Thyroid gland (tissue), 4 donors: ENCODE measurements around the gene DCAF12. TPM values are rescaled to one million over a fixed set of nuclear protein-coding genes. Genes with fewer than 3 reads are reported as not detected.
A peak's percentile ranks its signal among the peaks of the same experiment; 100 is the strongest.

Experiments
- DNase-seq, 2 donors: peaks; one replicate each; pipeline ENCODE4 v3.0.0-alpha.2; 2019
- H3K27ac ChIP-seq, 3 donors: fragments of 200-600 bp; sonication (generic); 1 replicate in 2 of 3; 2 replicates in 1 of 3; pipeline ENCODE4 v1.5.1; 2016 to 2019; ENCODE audit warnings: mild to moderate bottlenecking in 1 of 3, moderate library complexity in 1 of 3
- H3K27me3 ChIP-seq: fragments of 200-600 bp; sonication (generic); one replicate; pipeline ENCODE4 v1.5.1; 2019
- H3K36me3 ChIP-seq, 2 donors: fragments of 200-600 bp; sonication (generic); one replicate each; pipeline ENCODE4 v1.5.1; 2016 to 2019
- H3K4me1 ChIP-seq, 2 donors: fragments of 200-600 bp; sonication (generic); one replicate each; pipeline ENCODE4 v1.5.1; 2017 to 2019
- H3K4me3 ChIP-seq, 3 donors: fragments of 200-600 bp; sonication (generic); replicated peaks in 1 of 3; 1 replicate in 2 of 3; 2 replicates in 1 of 3; pipeline ENCODE4 v1.5.1; 2016; ENCODE audit warnings: mild to moderate bottlenecking in 1 of 3
- H3K9me3 ChIP-seq: fragments of 200-600 bp; sonication (generic); one replicate; pipeline ENCODE4 v1.5.1; 2017
- CTCF ChIP-seq, 6 experiments: fragments of 200-600 bp in 3 of 6; fragments of 450-650 bp in 3 of 6; sonication (generic) in 3 of 6; IDR thresholded peaks; one replicate each; pipeline ENCODE4 v1.5.1; 2016 to 2019; ENCODE audit warnings: antibody characterized with exemption in 6 of 6, mild to moderate bottlenecking in 2 of 6, inconsistent platforms in 1 of 6, moderate library complexity in 1 of 6
- POLR2A ChIP-seq, 2 donors: fragments of 450-650 bp; IDR thresholded peaks; one replicate each; pipeline ENCODE4 v1.6.1; 2017; ENCODE audit warnings: antibody characterized with exemption in 2 of 2, mild to moderate bottlenecking in 2 of 2, moderate library complexity in 1 of 2
- WGBS, 2 donors: methylation state at CpG; one replicate each; pipeline ENCODE4 v1.1.5; 2017; 5-methylcytosine and 5-hydroxymethylcytosine counted together
- intact Hi-C: fragments of 100-400 bp; cut with DNase I; formaldehyde crosslinking; loops from one replicate; pipeline ENCODE4 v1.15.1; 2023
- total RNA-seq, 4 donors: library from RNA; depleted of rRNA; stranded (reverse); fragments of >200 nt; gene quantifications; one replicate each; pipeline ENCODE4 v1.2.3, GENCODE V29; 2016

Gene DCAF12
- total RNA-seq, 4 donors from 2014 or later: 28.1 to 32.5 (median 31.6) TPM

GRCh38 chr9:34154057-34154456 is 27.6 kb upstream of the DCAF12 start:
- Histone ChIP-seq H3K4me3 (no peak overlapping the region), H3K27me3 (no peaks in the 10 kb centered on the region), H3K27ac (no peak overlapping the region), H3K36me3 (no peaks in the 10 kb centered on the region), H3K4me1 (no peaks in the 10 kb centered on the region), H3K9me3 (no peaks in the 10 kb centered on the region)
- TF ChIP-seq POLR2A (IDR thresholded peaks at IDR 0.05): no peak
- TF ChIP-seq CTCF (IDR thresholded peaks at IDR 0.05): no peak
- intact Hi-C loops: no loop called here
- DNase-seq: no peak
- WGBS, 2 donors: 57 to 72% methylated on average over 1 of the region's 1 CpG

DNA sequence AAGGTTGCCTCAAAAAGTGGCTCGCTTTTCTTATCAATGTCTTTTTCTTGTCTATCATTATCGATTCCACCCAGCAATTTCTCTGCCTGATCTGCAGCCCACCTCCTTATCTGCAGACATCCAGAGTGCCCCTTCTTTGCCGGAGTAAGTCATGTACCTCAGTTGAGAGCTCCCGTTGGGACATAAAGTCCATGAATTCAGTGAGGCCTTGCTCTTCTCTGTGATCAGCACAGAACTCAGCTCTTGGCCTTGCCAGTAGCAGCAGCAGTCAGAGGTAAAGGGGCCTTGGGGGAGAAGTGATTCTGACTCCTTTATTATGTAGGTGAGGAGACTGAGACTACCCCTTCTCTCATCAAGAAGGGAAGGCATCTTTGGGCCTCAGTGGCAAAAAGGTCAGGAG is 24.9 kb upstream of the DCAF12 start:
- DNase-seq: no peak
- Histone ChIP-seq H3K27ac (no peak overlapping the region), H3K9me3 (no peaks in the 10 kb centered on the region), H3K4me1 (no peaks in the 10 kb centered on the region), H3K36me3 (no peaks in the 10 kb centered on the region), H3K27me3 (no peaks in the 10 kb centered on the region), H3K4me3 (no peak overlapping the region)
- intact Hi-C loops: no loop called here
- 84 to 85% methylated on average over 4 of the region's 4 CpGs for WGBS, 2 donors
- TF ChIP-seq POLR2A (IDR thresholded peaks at IDR 0.05): no peak
- TF ChIP-seq CTCF (IDR thresholded peaks at IDR 0.05): no peak

- H3K4me1 ChIP-seq: peaks cover 4 to 14% of the 10 kb centered on the region in 2 donors
- no peaks in the 10 kb centered on the region for H3K9me3 ChIP-seq
- peak; percentile 70 to 75 for DNase-seq
- H3K27ac ChIP-seq: no peak overlapping the region
- WGBS, 2 donors: 24 to 40% methylated on average over 3 of the region's 3 CpGs
- H3K4me3 ChIP-seq: no peak overlapping the region
- TF ChIP-seq POLR2A (IDR thresholded peaks at IDR 0.05): no peak
- TF ChIP-seq CTCF (IDR thresholded peaks at IDR 0.05): no peak
- H3K27me3 ChIP-seq: no peaks in the 10 kb centered on the region
- no peaks in the 10 kb centered on the region for H3K36me3 ChIP-seq
- intact Hi-C loops: no loop called here
These were observed 18.7 kb upstream of the DCAF12 start for GRCh38 chr9:34145165-34145564.

DNA sequence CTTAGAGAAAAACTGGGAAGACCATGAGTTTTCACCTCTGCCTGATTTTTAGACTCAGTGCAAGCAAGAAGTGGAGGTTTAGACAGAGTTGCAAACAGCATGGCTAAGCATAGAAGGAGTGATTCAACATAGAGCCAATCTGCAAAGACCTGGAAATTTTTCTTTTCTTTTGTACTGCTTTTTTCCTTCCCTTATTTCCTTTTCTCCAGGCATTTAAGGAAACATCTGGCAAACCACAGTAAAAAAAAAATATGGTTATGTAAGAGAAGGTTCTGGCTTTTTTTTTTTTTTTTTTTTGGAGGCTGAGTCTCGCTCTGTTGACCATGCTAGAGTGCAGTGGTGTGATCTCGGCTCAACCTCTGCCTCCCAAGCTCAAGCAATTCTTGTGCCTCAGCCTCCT is 16.6 kb upstream of the DCAF12 start:
- no peak overlapping the region for H3K4me3 ChIP-seq
- intact Hi-C loops: no loop called here
- peak overlapping the region in 2 of 3 donors; percentile 30 to 38 for H3K27ac ChIP-seq

GRCh38 chr9:34140853-34141252 is 14.4 kb upstream of the DCAF12 start:
- no peak overlapping the region for H3K27ac ChIP-seq

More for the DNA sequence above, 16.6 kb upstream of the DCAF12 start:
- no peak for DNase-seq
- no peaks in the 10 kb centered on the region for H3K36me3 ChIP-seq
- TF ChIP-seq POLR2A (IDR thresholded peaks at IDR 0.05) (no peak), CTCF (IDR thresholded peaks at IDR 0.05) (no peak)
- WGBS, 2 donors: 59 to 62% methylated on average over 2 of the region's 2 CpGs
- H3K9me3 ChIP-seq: no peaks in the 10 kb centered on the region
- no peaks in the 10 kb centered on the region for H3K27me3 ChIP-seq
- peaks cover 4 to 14% of the 10 kb centered on the region in 2 donors for H3K4me1 ChIP-seq

More at GRCh38 chr9:34140853-34141252, 14.4 kb upstream of the DCAF12 start:
- Histone ChIP-seq H3K9me3 (no peaks in the 10 kb centered on the region), H3K4me3 (no peak overlapping the region), H3K27me3 (no peaks in the 10 kb centered on the region), H3K36me3 (no peaks in the 10 kb centered on the region), H3K4me1 (peaks cover 4 to 14% of the 10 kb centered on the region in 2 donors)
- TF ChIP-seq POLR2A (IDR thresholded peaks at IDR 0.05) (no peak), CTCF (IDR thresholded peaks at IDR 0.05) (no peak)
- WGBS, 2 donors: 90 to 91% methylated on average over 2 of the region's 2 CpGs
- intact Hi-C loops: no loop called here
- DNase-seq: no peak
